ENCODE data around the gene ZNF683.
A peak's percentile ranks its signal among the peaks of the same experiment; 100 is the strongest.
"Not testable (repeated sequence)": the region's sequence is repeated elsewhere in the genome, so short reads cannot be mapped to it uniquely, and the experiment has no call there.

ZNF683 gene

DNA sequence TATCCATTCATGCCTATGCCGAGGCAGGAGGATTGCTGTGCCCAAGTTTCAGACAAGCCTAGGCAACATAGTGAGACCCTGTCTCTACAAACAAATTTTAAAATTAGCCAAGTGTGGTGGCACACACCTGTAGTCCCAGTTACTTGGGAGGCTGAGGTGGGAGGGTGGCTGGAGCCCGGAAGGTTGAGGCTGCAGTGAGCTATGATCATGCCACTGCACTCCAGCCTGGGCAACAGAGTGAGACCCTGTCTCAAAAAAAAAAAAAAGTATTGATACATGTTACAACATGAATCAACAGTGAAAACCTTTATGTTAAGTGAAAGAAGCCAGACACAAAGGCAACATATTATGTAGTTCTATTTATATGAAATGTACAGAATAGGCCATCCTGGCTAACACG is 12.5 kb upstream of the ZNF683 start:
- not testable (repeated sequence) for DNase-seq (ENCODE audit: low read depth in 2 of 2)

DNA sequence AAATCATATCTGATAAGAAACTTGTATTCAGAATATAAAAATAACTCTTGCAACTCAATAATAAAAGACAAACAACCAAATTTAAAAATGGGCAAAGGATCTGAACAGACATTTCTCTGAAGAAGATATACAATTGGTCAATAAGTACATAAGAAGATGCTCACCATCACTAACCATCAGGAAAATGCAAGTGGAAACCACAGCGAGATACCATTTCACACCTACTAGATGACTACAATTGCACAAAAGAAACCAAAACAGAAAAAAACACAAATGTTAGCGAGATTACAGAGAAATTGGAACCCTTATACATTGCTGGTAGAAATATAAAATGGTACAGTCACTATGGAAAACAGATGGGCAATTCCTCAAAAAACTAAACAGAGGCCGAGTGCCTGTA is 11.5 kb upstream of the ZNF683 start:
- no peak for DNase-seq (ENCODE audit: low read depth in 2 of 2)

DNA sequence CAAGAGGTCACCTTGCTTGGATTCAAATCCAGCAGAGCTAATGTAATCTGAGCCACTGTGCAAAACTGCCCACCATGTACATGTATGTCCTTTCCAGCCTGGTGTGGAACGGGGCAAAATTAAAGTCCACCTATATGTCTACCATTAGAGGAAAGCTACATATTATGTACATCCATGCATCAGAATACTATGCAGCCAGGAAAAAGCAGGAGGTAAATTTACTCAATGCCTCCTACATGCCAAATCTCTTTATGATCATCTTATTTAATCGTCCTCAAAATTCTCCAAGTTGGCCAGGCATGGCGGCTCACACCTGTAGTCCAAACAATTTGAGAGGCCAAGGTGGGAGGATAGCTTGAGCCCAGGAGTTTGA is 6.3 kb upstream of the ZNF683 start:
- DNase-seq (ENCODE audit: low read depth in 2 of 2): no peak

DNA sequence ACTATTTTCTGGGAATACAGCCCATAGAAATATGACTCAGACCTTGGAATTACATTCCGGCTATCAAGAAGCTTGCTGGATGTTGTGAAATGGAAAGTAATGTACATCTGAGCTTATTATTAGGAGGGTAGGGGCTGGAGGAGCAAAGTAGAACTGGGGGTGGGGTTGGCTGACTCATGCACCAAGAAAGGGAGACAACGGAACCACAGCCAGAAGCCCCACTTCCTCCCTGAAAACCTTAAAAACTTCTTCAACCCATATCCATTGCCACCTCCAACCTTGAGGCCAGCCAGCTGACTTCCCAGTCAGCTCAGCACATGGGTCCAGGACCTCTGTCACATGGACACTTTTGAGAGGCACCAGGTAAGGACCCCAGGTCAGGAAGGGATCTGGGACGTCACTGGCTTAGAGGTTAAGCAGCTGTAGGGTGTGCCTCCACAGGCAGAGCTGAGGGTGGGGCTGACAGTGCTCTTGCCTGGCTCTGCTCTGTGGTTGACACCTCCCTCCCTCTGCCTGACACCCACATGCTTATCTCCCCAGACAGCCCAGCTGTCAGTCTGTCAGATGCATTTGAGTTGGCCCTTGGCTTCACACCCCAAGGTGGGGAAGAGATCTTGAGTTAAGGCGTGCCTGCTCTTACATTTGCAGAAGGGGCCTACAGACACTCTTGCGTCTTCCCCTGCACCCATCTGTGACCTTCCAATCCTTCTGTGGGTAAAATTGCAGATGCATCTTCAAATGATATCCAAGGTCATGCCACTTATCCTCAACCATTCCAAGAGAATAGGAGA is 5.7 kb upstream of the ZNF683 start:
- peak; percentile 72 to 74 for DNase-seq (ENCODE audit: low read depth in 2 of 2)

DNA sequence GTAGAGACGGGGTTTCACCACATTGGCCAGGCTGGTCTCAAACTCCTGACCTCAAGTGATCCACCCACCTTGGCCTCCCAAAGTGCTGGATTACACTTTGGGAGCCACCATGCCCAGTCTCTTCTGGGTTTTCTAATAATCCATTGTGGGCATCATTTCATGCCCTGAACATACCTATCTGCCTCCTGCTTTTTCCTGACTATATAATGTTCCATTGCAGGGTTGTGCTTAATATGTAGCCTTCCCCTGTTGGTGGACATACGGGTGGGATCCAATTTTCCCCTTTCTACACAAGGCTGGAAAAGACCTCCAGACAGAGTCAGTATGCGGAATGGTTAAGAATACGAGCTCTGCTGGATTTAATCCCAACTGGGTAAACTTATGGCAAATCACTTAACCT is 3.5 kb upstream of the ZNF683 start:
- DNase-seq (ENCODE audit: low read depth in 2 of 2): no peak

DNA sequence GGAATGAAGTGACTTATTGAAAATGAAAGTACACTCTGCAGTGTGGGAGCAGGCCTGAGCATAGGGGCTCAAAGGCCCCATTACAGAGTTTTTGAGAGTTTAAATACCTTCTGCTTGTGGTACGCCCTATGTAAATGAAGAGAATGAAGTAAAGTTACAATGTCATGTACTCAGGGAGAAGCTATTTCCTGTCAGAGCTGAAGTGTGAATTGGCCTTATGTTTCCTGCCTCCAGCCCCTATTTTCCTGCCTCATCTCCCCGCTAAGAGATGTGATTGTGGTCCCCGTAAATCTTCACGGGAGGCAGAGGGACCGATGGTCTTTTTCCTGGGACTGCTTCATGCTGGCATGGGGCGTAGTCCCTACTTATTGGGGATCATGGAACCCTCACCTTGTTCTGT is 2.5 kb upstream of the ZNF683 start:
- no peak for DNase-seq (ENCODE audit: low read depth in 2 of 2)

DNA sequence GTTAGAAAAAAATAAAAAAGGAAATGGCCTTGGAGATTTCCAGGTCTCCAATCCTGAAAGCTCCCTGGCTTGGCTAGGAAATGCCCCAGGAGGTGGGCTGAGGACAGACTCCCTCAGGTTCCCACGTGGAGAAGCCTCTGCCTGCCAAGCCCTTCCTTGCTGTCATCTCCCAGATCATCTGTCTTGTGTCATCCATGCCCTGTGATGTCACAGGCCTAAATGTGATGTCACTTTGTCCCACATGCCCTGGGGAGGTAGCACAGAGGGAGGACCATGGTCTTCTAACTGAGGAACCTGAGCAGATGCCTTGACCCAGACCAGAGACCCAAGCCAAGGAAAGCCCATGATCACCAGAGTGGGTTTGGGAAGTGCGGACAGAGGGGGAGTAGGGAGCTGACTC is 1.8 kb upstream of the ZNF683 start:
- not testable (repeated sequence) for DNase-seq (ENCODE audit: low read depth in 2 of 2)

DNA sequence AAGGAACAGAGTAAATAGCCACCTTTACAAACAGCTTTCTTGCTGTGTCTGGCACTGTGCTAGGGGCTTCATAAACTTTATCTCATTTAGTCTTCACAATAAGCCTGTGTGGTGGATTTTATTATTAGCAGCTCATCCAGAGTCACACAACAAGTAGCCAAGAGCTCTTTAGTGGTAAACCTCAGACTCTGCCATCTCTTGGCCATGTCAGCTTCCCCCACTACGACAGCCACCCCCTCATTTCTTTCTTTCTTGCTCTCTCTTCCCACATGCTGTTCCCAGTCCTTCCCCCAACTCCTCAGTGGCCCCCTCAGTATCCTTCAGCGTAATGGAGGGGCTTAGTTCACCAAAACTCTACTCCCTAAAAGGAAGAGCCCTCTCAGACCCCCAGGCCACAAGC is 1.2 kb upstream of the ZNF683 start:
- no peak for DNase-seq (ENCODE audit: low read depth in 2 of 2)

DNA sequence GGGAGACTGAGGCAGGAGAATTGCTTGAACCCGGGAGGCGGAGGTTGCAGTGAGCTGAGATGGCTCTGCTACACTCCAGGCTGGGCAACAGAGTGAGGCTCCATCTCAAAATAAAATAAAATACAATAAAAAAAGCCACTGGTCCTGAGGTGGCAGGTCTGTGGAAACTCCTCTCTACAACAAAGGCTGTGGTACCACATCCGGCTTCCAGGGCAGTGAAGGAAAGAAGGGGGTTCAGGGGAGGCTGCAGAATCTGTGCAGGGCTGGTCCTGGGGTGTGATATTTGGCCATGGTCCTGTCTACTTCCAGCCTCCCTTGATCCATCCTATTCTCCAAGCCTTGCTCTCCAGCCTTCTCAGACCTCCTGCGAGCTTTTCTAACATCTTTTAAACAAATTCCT is 731 bp upstream of the ZNF683 start:
- no peak for DNase-seq (ENCODE audit: low read depth in 2 of 2)

DNA sequence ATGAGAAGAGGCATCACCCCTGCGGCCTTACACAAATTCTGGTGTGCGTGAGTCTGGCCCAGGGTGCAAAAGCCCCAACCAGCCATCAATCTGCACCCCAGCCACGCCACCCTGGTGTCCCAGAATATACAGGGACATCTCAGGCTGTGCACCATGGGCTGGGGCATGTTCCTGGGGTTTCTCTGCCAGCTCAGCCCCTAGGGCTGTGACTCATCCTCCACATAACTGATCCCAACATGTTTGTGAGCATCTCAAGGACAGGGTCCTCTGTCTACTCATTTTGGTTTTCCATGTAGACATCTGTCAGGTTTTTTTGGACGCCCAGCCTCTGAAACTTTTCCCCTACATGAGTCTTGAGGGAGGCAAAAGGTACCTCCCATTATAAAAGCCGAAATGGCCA is 511 bp downstream of the ZNF683 start:
- no peak for DNase-seq (ENCODE audit: low read depth in 2 of 2)

DNA sequence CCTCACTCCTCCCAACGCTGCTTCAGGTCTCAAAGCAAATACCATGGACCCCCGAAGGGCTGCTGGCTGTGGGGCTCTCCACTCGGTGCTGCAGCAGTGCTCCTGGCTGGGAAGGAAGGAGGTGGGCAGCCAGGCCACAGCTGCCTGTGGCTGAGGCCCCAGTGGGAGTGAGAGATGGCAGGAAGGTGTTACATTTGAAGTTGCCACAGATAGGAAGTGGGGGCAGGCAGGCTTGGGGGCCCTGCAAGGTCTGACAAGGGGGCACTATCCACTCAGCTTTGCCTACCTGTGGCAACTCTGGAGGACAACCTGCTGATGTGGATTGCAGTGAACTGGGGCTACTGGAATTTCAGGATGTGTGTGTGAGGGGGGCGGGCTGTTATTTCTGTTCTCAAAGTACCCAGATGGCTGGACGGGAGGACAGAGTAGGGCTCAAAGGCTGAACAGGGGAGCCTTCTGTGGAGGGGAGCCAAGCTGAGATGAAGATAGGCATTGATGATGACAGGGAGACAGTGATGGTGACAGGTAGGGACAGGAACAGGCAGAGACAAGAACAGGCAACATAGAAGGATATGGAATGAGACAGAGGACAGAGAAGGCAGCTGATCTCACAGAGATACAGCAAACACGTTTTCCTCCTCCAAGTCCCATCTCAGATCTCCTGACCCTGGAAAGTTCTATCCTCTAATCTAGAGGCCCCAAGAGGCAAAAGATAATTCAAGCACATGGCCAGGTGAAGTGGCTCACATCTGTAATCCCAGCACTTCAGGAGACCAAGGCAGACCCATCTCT is 1.8 kb downstream of the ZNF683 start:
- no peak for DNase-seq (ENCODE audit: low read depth in 2 of 2)

DNA sequence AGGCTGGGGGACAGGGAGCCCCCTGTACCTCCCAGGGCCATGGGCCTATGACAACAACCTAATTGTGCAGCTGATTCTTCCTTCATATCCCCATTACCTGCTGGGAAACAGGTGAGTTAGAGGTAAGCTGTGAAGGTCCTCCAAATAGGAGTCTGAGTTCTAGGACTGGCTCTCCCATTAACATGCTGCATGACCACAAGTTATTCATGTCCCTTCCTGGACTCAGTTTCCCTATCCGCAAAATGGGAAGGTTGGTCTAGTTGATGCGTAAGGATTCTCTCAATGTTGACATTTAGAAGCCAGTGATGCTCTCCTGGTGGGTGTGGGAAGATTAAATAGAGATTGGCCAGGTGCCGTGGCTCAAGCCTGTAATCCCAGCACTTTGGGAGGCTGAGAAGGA is 4.1 kb downstream of the ZNF683 start:
- DNase-seq (ENCODE audit: low read depth in 2 of 2): no peak

DNA sequence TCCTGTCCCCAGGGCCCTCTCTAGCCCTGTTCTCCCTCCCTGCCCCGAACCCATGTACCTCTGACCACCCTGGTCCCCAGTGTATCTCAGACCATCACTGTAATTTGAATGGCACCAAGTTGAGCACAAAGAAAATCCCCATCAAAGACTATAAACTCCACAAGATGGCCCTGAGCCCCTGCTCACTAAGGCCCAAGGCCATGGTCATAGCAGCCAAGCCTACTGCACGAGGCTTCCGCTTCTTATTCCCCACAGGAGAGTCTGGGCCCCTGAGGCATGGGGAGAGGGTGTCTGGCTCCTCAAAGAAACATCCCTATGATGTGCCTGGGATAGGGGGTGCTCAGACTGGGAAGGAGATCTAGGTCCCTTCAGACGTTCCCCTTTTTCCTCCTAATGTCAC is 4.5 kb downstream of the ZNF683 start:
- no peak for DNase-seq (ENCODE audit: low read depth in 2 of 2)

DNA sequence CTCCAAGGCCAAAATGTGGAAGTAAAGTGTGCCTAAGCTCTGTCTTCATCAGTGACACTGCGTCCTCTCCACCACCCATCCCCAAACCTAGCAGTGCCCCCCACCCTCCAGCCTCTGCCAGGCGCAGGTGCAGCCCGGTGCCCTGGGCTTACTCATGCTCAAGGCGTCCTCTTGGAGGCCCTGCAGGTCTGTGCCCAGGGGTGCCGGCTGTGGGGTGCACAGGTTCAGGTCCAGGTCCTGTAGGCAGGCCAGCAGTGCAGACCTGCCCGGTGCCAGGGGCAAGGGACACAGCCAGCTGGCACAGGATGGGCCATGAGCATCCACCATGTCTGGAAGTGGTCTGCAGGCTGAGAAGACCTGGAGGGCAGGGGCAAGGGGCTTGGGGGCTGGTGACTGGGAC is 5.1 kb downstream of the ZNF683 start:
- no peak for DNase-seq (ENCODE audit: low read depth in 2 of 2)

DNA sequence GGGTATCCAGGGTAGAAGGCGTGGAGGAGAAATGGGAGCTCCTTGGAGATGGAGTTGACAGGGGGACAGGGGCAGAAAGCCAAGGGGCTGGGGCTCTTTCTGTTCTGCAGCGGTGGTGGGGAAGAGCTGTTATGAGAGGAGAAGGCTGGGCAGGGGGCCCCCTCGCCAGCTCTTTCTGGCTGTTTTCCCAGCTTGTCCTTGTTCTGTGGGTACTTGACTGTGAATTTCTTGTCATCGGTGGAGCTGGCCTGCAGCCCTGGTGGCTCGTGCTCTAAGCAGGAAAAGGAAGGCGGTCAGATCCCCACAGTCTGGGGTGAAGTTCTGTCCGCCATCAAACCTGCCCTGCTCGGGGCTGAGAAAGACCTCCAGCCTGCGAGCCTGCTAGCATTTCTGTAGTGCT is 7.6 kb downstream of the ZNF683 start:
- no peak for DNase-seq (ENCODE audit: low read depth in 2 of 2)

DNA sequence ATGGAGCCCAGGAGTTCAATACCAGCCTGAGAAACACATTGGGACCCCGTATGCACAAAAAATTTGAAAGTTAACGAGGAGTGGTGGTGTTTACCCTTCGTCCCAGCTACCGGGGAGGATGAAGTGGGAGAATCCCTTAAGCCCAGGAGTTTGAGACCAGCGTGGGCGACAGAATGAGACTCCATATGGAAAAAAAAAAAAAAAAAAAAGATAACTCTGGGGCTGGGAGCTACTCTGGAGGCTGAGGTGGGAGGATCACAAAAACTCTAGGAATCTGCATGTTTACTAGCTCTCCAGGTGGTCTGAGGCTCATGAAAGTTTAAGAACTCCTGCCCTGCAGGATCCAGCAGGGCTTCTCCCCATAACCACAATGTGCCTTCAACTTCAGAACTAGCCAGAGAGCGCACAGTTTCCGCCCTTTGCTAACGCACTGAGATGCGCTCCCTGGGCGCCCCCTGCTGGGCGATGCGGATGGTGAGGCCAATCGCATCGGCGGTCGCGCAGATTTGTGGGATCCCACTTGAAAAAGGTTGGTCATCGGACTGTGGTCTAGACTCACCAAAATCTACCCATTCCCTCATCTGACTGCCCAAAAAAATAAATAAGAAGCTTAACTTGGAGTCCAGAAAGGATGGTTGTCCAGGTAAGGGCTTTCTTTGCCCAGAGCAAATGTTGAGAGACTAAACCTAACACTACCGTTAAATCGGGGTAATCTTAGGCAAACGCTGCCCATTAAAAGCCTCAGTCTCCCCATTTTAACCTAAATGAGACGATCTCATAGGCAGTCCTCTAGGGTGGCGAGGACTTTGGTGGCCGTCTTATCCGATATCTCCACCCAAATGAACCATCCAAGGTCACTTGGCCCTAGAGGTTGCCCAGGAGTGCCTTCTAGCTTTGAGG is 8.8 kb downstream of the ZNF683 start:
- DNase-seq (ENCODE audit: low read depth in 2 of 2): peak; percentile 58 to 70

DNA sequence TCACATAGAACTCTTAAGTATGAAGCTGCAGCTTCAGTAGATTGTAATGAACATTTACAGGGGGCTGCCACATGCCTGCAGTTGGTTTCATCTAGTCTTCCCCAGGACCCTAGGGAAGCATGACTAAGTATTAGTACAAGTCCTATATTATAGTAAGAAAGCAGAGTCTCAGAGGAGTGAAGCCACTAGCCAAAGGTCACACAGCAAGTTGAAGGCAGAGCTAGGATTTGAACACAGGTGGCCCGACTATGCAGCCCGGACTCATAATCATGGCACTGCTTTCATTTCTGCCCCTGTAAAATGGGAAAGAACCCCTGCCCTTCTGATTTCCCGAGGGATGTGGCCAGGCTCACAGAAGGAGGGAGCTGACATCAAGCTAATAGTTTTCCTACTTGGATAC is 10.2 kb downstream of the ZNF683 start:
- DNase-seq (ENCODE audit: low read depth in 2 of 2): no peak

DNA sequence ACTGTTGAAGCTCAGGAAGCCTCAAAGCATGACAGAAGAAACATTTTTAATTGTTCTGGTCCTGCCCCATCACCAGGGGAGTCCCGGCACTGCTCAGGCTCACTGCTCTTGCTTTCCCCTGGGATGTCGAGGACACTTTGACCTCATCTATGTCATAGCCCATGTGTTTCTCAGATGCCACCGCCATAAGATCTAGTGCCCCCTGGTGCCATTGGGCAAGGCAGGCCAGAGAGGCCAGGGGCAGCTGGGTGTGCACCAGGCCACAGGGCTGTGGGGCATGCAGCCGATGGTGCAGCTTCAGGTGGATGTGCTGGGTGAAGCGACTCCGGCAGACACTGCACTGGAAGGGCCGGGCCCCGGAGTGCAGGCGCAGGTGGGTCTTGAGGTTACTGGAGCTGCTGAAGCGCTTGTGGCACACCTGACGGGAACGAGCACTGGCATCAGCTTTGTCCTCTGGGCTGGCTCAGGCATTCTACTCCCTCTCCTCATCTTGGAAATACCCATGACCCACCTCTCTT is 10.9 kb downstream of the ZNF683 start:
- no peak for DNase-seq (ENCODE audit: low read depth in 2 of 2)

DNA sequence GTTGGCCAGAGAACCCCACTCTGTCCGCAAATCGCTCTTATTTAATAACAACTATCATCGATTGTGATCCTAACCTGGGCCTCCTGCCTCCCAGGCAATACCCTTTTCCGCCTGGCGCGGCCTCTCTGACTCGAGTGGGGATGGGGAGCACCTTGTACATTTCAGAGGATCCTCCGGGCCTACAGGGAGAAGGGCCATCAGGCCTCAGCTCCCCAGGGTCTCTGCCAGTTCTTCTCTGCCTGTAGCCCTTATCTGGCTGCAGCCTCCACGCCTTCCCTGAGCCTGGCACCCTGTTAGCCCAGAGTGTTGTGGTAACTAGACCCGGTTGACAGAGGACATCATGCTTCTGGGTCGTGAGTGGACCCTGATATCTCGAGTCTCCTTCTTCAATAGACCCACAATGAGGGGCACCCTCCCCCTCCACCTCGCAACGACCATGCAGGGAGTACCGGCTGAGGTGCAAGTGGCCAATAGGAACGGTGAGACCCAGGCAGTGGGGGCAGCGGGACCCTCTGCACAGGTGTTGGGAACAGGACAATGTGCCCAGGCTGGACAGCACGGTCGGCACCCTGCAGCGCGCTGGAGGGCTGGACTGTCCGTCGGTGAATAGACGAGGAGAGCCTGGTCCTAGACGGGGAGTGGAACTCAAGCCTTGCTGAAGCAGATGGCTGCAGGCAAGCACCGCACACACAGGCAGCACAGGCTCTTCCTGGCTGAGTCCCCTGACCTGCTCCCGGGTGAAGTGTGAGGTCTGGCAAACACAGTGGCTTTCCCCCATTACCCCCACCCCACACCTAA is 11.5 kb downstream of the ZNF683 start:
- DNase-seq (ENCODE audit: low read depth in 2 of 2): no peak

DNA sequence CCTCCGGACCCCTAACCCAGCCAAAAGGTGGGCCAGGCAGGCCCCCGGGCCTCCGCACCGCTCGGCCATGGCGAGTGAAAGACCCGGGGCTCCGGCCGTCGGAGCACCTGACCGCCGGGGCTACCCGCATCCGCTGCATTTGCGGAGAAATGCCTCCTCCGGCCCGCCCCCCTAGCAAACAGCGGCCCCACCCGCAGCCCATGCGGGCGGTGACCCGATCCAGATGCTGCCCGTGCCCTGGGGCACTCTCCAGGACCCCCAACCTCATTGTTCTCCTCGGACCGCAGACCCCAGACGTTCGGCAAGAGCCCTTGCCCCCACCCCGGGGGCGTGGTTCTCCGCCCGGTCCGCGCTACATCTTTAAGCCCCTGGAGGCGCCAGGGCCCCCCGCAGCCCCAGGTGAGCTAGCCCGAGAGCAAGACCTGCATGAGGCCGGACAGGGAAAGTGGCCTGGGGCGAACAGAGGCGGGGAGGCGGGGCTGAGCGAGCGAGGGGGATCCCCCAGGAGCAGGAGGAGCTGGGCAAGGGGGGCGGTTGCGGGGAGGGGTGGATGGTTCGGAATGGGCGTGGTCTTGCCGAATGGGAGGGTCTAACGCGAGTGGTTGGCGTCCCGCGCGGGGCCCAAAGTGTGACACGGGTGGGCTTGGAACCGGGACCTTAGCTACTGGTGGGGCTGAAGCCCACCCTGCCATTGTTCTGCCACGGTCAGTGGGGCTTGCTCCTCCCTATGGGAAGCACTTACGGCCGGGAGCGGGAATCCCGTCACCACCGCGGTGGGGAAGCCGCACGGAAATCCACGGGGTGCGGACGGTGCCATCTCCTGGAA is 12.4 kb downstream of the ZNF683 start:
- peak in 1 of 2 donors; percentile 30 for DNase-seq (ENCODE audit: low read depth in 2 of 2)

Measured in stimulated activated CD8-positive, alpha-beta memory T cell treated with anti-CD3 and anti-CD28 coated beads, Interleukin-15, amount 100 ng/mL, for 4 hours (primary cell).